GM12801 (cell line): ENCODE data around the gene TFAP2A.

Experiments
- CTCF ChIP-seq: IDR thresholded peaks from one replicate; pipeline ENCODE4 v1.5.1; 2011; ENCODE audit warnings: control low read depth; ENCODE audit not compliant: insufficient read length; ENCODE audit errors: extremely low read depth

Gene TFAP2A

GRCh38 chr6:10425176-10425974, 10.5 kb upstream of the TFAP2A start:
- no peak for TF ChIP-seq CTCF

GRCh38 chr6:10424040-10424439, 9.2 kb upstream of the TFAP2A start:
- TF ChIP-seq CTCF: no peak

GRCh38 chr6:10422737-10423034, 7.8 kb upstream of the TFAP2A start:
- TF ChIP-seq CTCF: no peak

- TF ChIP-seq CTCF: no peak
These were observed 7.3 kb upstream of the TFAP2A start for GRCh38 chr6:10421921-10422736.

- no peak for TF ChIP-seq CTCF
These were observed 6.5 kb upstream of the TFAP2A start for GRCh38 chr6:10421158-10421920.

- TF ChIP-seq CTCF: no peak
These were observed 5.8 kb upstream of the TFAP2A start for GRCh38 chr6:10420546-10421157.
